GM23338 (cell line): ENCODE results near the gene NOD1. TPM values are rescaled to one million over a fixed set of nuclear protein-coding genes. Genes with fewer than 3 reads are reported as not detected.

Experiments used
- ATAC-seq: fragments of 200-7000 bp; cut with Tn5 transposase; 3 replicates; pipeline ENCODE4 v1.9.1; 2020
- DNase-seq: peaks from one replicate; pipeline ENCODE4 v3.0.0-alpha.2; 2015; ENCODE audit warnings: low spot score
- H2AFZ ChIP-seq: fragments of 200-600 bp; sonication (generic); 2 replicates; pipeline ENCODE4 v1.8.0; 2016; ENCODE audit warnings: antibody characterized with exemption, mild to moderate bottlenecking, moderate library complexity
- H3F3A ChIP-seq: fragments of 200-600 bp; sonication (generic); replicated peaks from 2 replicates; pipeline ENCODE4 v1.8.0; 2017; ENCODE audit warnings: antibody characterized with exemption, mixed run types, low read depth
- H3K27ac ChIP-seq: fragments of 200-600 bp; sonication (generic); 2 replicates; pipeline ENCODE4 v1.6.1; 2016; ENCODE audit warnings: low read depth
- H3K27me3 ChIP-seq: fragments of 200-600 bp; sonication (generic); 2 replicates; pipeline ENCODE4 v1.8.0; 2016; ENCODE audit warnings: mild to moderate bottlenecking, mixed run types, moderate library complexity; ENCODE audit not compliant: insufficient read depth
- H3K36me3 ChIP-seq: fragments of 200-600 bp; sonication (generic); 2 replicates; pipeline ENCODE4 v1.8.0; 2016; ENCODE audit warnings: mild to moderate bottlenecking; ENCODE audit not compliant: insufficient read depth
- H3K4me1 ChIP-seq: fragments of 200-600 bp; sonication (generic); 2 replicates; pipeline ENCODE4 v1.8.0; 2016; ENCODE audit warnings: mild to moderate bottlenecking, moderate library complexity; ENCODE audit not compliant: insufficient read depth
- H3K4me2 ChIP-seq: fragments of 200-600 bp; sonication (generic); 2 replicates; pipeline ENCODE4 v1.7.1; 2017; ENCODE audit warnings: mixed run types
- H3K4me3 ChIP-seq: fragments of 200-600 bp; sonication (generic); 2 replicates; pipeline ENCODE4 v1.6.1; 2016; ENCODE audit warnings: mixed run types
- H3K79me2 ChIP-seq: fragments of 200-600 bp; sonication (generic); replicated peaks from 2 replicates; pipeline ENCODE4 v1.8.0; 2017; ENCODE audit warnings: mild to moderate bottlenecking; ENCODE audit not compliant: insufficient read depth
- H3K9me2 ChIP-seq: fragments of 200-600 bp; sonication (generic); 2 replicates; pipeline ENCODE4 v1.8.0; 2017; ENCODE audit not compliant: insufficient read depth
- H4K20me1 ChIP-seq: fragments of 200-600 bp; sonication (generic); replicated peaks from 2 replicates; pipeline ENCODE4 v1.8.0; 2017; ENCODE audit warnings: mild to moderate bottlenecking; ENCODE audit not compliant: insufficient read depth
- H3K27ac Mint-ChIP-seq: 2 replicates; pipeline ENCODE4 v1.8.0; 2020; ENCODE audit warnings: inconsistent platforms, mild to moderate bottlenecking, moderate library complexity, mixed read lengths
- H3K27me3 Mint-ChIP-seq: 3 replicates; pipeline ENCODE4 v1.8.0; 2022; ENCODE audit warnings: low read depth, mild to moderate bottlenecking, moderate library complexity, mixed read lengths, inconsistent platforms; ENCODE audit not compliant: insufficient read depth, poor library complexity
- H3K36me3 Mint-ChIP-seq: 3 replicates; pipeline ENCODE4 v1.8.0; 2021; ENCODE audit warnings: low read depth, mild to moderate bottlenecking, inconsistent platforms, moderate library complexity, mixed read lengths
- H3K4me1 Mint-ChIP-seq: 3 replicates; pipeline ENCODE4 v1.8.0; 2020; ENCODE audit warnings: mild to moderate bottlenecking, inconsistent platforms, mixed read lengths
- H3K4me3 Mint-ChIP-seq: 3 replicates; pipeline ENCODE4 v1.8.0; 2021; ENCODE audit warnings: moderate library complexity, mild to moderate bottlenecking, inconsistent platforms, mixed read lengths
- H3K9me3 Mint-ChIP-seq: 3 replicates; pipeline ENCODE4 v1.8.0; 2020; ENCODE audit warnings: moderate library complexity, mild to moderate bottlenecking, inconsistent platforms, mixed read lengths
- CREB1 ChIP-seq: fragments of 250-450 bp; sonication (Bioruptor Pico); IDR thresholded peaks from 2 replicates; pipeline ENCODE4 v1.5.0; 2020; ENCODE audit warnings: low read depth, mild to moderate bottlenecking, moderate library complexity
- CTCF ChIP-seq, 2 experiments: fragments of 200-600 bp in 1 of 2; sonication (generic) in 1 of 2; conservative IDR thresholded peaks; 2 replicates each; pipeline versions ENCODE4 v1.5.1 to v1.6.1; 2016 to 2017; ENCODE audit warnings: antibody characterized with exemption in 2 of 2, low read depth in 2 of 2, mild to moderate bottlenecking in 2 of 2, moderate library complexity in 1 of 2
- ETS1 ChIP-seq: IDR thresholded peaks from 2 replicates; pipeline ENCODE4 v1.6.1; 2016; ENCODE audit warnings: antibody characterized with exemption
- EZH2 ChIP-seq: fragments of 200-600 bp; sonication (generic); IDR thresholded peaks from one replicate; pipeline ENCODE4 v1.8.0; 2017; ENCODE audit warnings: antibody characterized with exemption, mild to moderate bottlenecking, low read depth; ENCODE audit not compliant: unreplicated experiment
- EZH2phosphoT487 ChIP-seq: fragments of 200-600 bp; sonication (generic); IDR thresholded peaks from one replicate; pipeline ENCODE4 v1.8.1; 2018; ENCODE audit warnings: antibody characterized with exemption; ENCODE audit not compliant: unreplicated experiment
- NANOG ChIP-seq: IDR thresholded peaks from 2 replicates; pipeline ENCODE4 v1.6.1; 2016; ENCODE audit warnings: antibody characterized with exemption, borderline replicate concordance
- POLR2AphosphoS5 ChIP-seq: IDR thresholded peaks from 2 replicates; pipeline ENCODE4 v1.6.1; 2016; ENCODE audit warnings: antibody characterized with exemption, low read depth
- REST ChIP-seq: IDR thresholded peaks from one replicate; pipeline ENCODE4 v1.6.1; 2018; ENCODE audit warnings: antibody characterized with exemption; ENCODE audit not compliant: unreplicated experiment
- STAT1 ChIP-seq: IDR thresholded peaks from one replicate; pipeline ENCODE4 v1.6.1; 2016; ENCODE audit warnings: antibody characterized with exemption; ENCODE audit not compliant: unreplicated experiment
- ZNF114 ChIP-seq: fragments of 250-450 bp; sonication (Bioruptor Pico); IDR thresholded peaks from 2 replicates; pipeline ENCODE4 v1.5.0; 2020; ENCODE audit warnings: mild to moderate bottlenecking, moderate library complexity
- ZNF331 ChIP-seq: fragments of 250-450 bp; sonication (Bioruptor Pico); IDR thresholded peaks from 2 replicates; pipeline ENCODE4 v1.5.0; 2020; ENCODE audit warnings: low read depth, mild to moderate bottlenecking, moderate library complexity
- ZNF462 ChIP-seq: fragments of 250-450 bp; sonication (Bioruptor Pico); IDR thresholded peaks from 2 replicates; pipeline ENCODE4 v1.5.0; 2020; ENCODE audit warnings: mild to moderate bottlenecking, moderate library complexity
- polyA plus RNA-seq: library from polyadenylated mRNA; unstranded; fragments of >200 nt; fragmentation: Nextera tagmentation; extraction: Ambion mirVana; gene quantifications from 2 replicates; pipeline ENCODE4 v1.2.1, GENCODE V29; 2016
- total RNA-seq: library from RNA; depleted of rRNA; stranded (reverse); fragments of >200 nt; shearing (Covaris generic); gene quantifications from 2 replicates; pipeline ENCODE4 v1.2.3, GENCODE V29; 2014

The NOD1 gene
- total and polyA plus RNA-seq, 2 experiments from 2014 or later, result 2.1 to 7.3 TPM

GRCh38 chr7:30505174-30505697, 26.7 kb upstream of the NOD1 start:
- peaks cover 17% of the 10 kb centered on the region for H3K4me1 ChIP-seq
- ATAC-seq, result peak; percentile 16
- peak overlapping the region; percentile 72 for H3K4me2 ChIP-seq

More at GRCh38 chr7:30505174-30505697, 26.7 kb upstream of the NOD1 start:
- 0 out of 2 replicates have a peak, but pooled peaks cover 6% of the 10 kb centered on the region for H3K9me2 ChIP-seq
- H3K9me3 Mint-ChIP-seq, result peaks cover 28% of the 10 kb centered on the region
- peaks cover 19% of the 10 kb centered on the region for H4K20me1 ChIP-seq
- H2AFZ ChIP-seq, result peak overlapping the region; percentile 19; the same call in 1 of the 2 replicates
- no peak for TF ChIP-seq NANOG
- TF ChIP-seq ZNF462 (CRISPR knock-in tag), result no peak
- no peak for TF ChIP-seq EZH2phosphoT487
- TF ChIP-seq REST, result no peak
- no peak for TF ChIP-seq ZNF331
- no peak for TF ChIP-seq POLR2AphosphoS5
- no peak for TF ChIP-seq ZNF114 (CRISPR knock-in tag)
- TF ChIP-seq CTCF (conservative IDR thresholded peaks at IDR 0.05; ENCODE audit: low read depth in 2 of 2), result no peak
- no peak for TF ChIP-seq CREB1 (CRISPR knock-in tag)
- TF ChIP-seq STAT1, result no peak
- no peak for TF ChIP-seq EZH2
- no peak for TF ChIP-seq ETS1
- peak overlapping the region; percentile 92 for H3K4me3 Mint-ChIP-seq
- H3K79me2 ChIP-seq, result peaks cover 42% of the 10 kb centered on the region
- no peaks in the 10 kb centered on the region for H3F3A ChIP-seq
- no peaks in the 10 kb centered on the region for H3K27me3 ChIP-seq
- peaks cover 41% of the 10 kb centered on the region for H3K36me3 Mint-ChIP-seq
- H3K4me1 Mint-ChIP-seq, result peaks cover 31% of the 10 kb centered on the region
- peaks cover 15% of the 10 kb centered on the region for H3K27me3 Mint-ChIP-seq
- H3K4me3 ChIP-seq, result peak overlapping the region; percentile 58
- no peak overlapping the region for H3K27ac ChIP-seq
- DNase-seq, result no peak
- peak overlapping the region; percentile 76 for H3K27ac Mint-ChIP-seq
- H3K36me3 ChIP-seq, result 0 out of 2 replicates have a peak, but pooled peaks cover 3% of the 10 kb centered on the region
